Neutrophil (primary cell): ENCODE measurements around the gene PLXNA4.

Experiments used
- H3K27ac ChIP-seq: fragments of 200-600 bp; sonication (generic); 2 replicates; pipeline ENCODE4 v1.5.1; 2016; ENCODE audit warnings: mild to moderate bottlenecking, moderate library complexity
- H3K27me3 ChIP-seq: fragments of 200-600 bp; sonication (generic); 2 replicates; pipeline ENCODE4 v1.6.0; 2016; ENCODE audit warnings: mild to moderate bottlenecking
- H3K36me3 ChIP-seq: fragments of 200-600 bp; sonication (generic); 2 replicates; pipeline ENCODE4 v1.5.1; 2017
- H3K4me1 ChIP-seq, 2 experiments: fragments of 200-600 bp in 1 of 2; sonication (generic) in 1 of 2; 1 replicate in 1 of 2; 2 replicates in 1 of 2; pipeline versions ENCODE4 v1.5.1 to v1.6.1; 2013 to 2016; ENCODE audit warnings: low read depth in 1 of 2, low read length in 1 of 2, mild to moderate bottlenecking in 1 of 2, moderate library complexity in 1 of 2; ENCODE audit not compliant: control insufficient read depth in 1 of 2, insufficient read depth in 1 of 2
- H3K4me3 ChIP-seq, 2 experiments: fragments of 200-600 bp in 1 of 2; sonication (generic) in 1 of 2; 1 replicate in 1 of 2; 2 replicates in 1 of 2; pipeline ENCODE4 v1.5.1; 2013 to 2016; ENCODE audit warnings: low read depth in 1 of 2, low read length in 1 of 2, mild to moderate bottlenecking in 1 of 2, moderate library complexity in 1 of 2
- H3K9me3 ChIP-seq: fragments of 200-600 bp; sonication (generic); 2 replicates; pipeline ENCODE4 v1.5.1; 2016
- CTCF ChIP-seq: fragments of 200-600 bp; sonication (generic); IDR thresholded peaks from 2 replicates; pipeline ENCODE4 v1.5.1; 2016; ENCODE audit warnings: antibody characterized with exemption

Gene PLXNA4

GRCh38 chr7:132457658-132458057 lies 118.6 kb downstream of the PLXNA4 start:
- Histone ChIP-seq H3K27ac (no peak overlapping the region), H3K4me1 (no peaks in the 10 kb centered on the region), H3K27me3 (no peaks in the 10 kb centered on the region), H3K4me3 (no peak overlapping the region), H3K9me3 (no peaks in the 10 kb centered on the region), H3K36me3 (no peaks in the 10 kb centered on the region)
- TF ChIP-seq CTCF: no peak

GRCh38 chr7:132456418-132456817 lies 119.9 kb downstream of the PLXNA4 start:
- no peaks in the 10 kb centered on the region for H3K9me3 ChIP-seq
- H3K36me3 ChIP-seq: no peaks in the 10 kb centered on the region
- no peaks in the 10 kb centered on the region for H3K4me1 ChIP-seq
- no peak overlapping the region for H3K27ac ChIP-seq
- no peaks in the 10 kb centered on the region for H3K27me3 ChIP-seq
- TF ChIP-seq CTCF: no peak
- H3K4me3 ChIP-seq: no peak overlapping the region

DNA sequence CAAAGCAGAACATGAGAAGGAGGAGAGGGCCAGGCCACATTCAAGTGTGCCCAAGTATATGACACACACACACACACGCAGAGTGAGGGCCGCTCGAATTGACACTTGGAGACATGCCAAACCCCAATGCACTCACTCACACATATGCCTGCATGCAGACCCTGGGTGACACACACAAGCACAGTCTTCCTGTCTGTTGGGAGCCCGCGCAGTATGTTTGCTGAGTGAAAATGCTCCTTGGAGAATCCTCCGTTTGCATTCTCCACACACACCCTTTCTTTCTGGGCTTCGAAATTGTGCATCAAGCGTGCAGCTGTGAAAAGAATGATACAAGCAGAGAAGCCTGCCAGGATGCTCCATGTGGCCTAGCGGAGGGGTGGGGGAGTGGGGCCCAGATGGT lies 120.9 kb downstream of the PLXNA4 start:
- TF ChIP-seq CTCF: no peak
- no peaks in the 10 kb centered on the region for H3K4me1 ChIP-seq
- H3K36me3 ChIP-seq: no peaks in the 10 kb centered on the region
- no peaks in the 10 kb centered on the region for H3K27me3 ChIP-seq
- H3K9me3 ChIP-seq: no peaks in the 10 kb centered on the region
- no peak overlapping the region for H3K27ac ChIP-seq
- no peak overlapping the region for H3K4me3 ChIP-seq

- no peak overlapping the region for H3K4me3 ChIP-seq
- H3K27ac ChIP-seq: no peak overlapping the region
- H3K27me3 ChIP-seq: no peaks in the 10 kb centered on the region
- H3K9me3 ChIP-seq: no peaks in the 10 kb centered on the region
- no peaks in the 10 kb centered on the region for H3K4me1 ChIP-seq
- no peaks in the 10 kb centered on the region for H3K36me3 ChIP-seq
- no peak for TF ChIP-seq CTCF
Measured at GRCh38 chr7:132453826-132454225, 122.4 kb downstream of the PLXNA4 start.

DNA sequence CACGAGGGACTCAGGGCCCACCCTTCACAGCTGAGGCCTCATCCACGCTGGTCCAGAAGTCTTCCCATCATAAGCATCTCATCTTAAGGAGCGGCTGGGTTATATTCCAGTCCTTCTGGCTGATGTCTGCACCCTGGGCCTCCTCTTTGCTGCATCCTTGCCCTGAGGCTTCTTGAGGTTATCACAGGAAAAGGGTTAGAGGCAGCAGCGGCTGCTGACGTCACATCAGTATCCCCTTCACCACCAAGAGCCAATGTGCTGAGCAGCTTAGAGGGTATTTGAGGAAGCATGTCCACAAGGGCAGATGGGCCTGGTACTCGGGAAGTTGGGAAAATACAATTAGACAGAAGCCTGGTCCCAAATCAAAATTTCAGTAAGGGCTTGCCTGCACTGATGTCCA lies 125.1 kb downstream of the PLXNA4 start:
- no peaks in the 10 kb centered on the region for H3K4me1 ChIP-seq
- no peaks in the 10 kb centered on the region for H3K27me3 ChIP-seq
- no peak overlapping the region for H3K4me3 ChIP-seq
- H3K27ac ChIP-seq: no peak overlapping the region
- H3K9me3 ChIP-seq: no peaks in the 10 kb centered on the region
- no peaks in the 10 kb centered on the region for H3K36me3 ChIP-seq
- TF ChIP-seq CTCF: no peak

DNA sequence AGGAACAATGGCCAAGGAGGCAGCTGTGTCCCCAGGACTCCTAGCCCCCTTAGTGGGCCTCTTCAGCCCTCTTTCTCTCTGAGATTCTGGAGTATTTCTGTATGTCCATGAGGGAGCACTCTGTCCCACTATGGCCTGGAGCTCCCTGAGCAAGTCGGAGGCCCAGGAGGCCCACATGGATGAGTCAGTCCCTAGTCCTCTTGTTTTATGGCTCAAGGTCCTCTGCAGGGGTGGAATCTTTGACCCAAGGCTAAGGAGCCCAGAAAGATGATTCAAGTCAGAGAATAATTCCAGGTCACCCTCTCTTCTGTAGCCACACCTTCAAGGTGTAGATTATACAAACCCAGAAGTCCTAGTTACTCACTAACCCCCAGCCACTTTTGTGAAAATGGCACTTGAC lies 125.6 kb downstream of the PLXNA4 start:
- no peak overlapping the region for H3K27ac ChIP-seq
- no peak for TF ChIP-seq CTCF
- no peaks in the 10 kb centered on the region for H3K36me3 ChIP-seq
- no peak overlapping the region for H3K4me3 ChIP-seq
- no peaks in the 10 kb centered on the region for H3K27me3 ChIP-seq
- no peaks in the 10 kb centered on the region for H3K4me1 ChIP-seq
- H3K9me3 ChIP-seq: no peaks in the 10 kb centered on the region
